Measurements from ENCODE around the gene EXOSC2. TPM values are rescaled to one million over a fixed set of nuclear protein-coding genes. Genes with fewer than 3 reads are reported as not detected.

EXOSC2 gene
- total RNA-seq, 6 experiments from 2014 or later: 27.8 to 36.7 (median 33.8) TPM

GRCh38 chr9:130711469-130711868 lies 17.9 kb downstream of the EXOSC2 start:
- Mint-ChIP-seq H3K4me1 (ENCODE audit: low read depth) (peaks cover 29% of the 10 kb centered on the region), H3K4me3 (no peak overlapping the region), H3K27me3 (ENCODE audit: insufficient read depth) (no peaks in the 10 kb centered on the region; the same call in 1 of the 2 replicates), H3K9me3 (no peaks in the 10 kb centered on the region), H3K36me3 (ENCODE audit: low read depth) (no peaks in the 10 kb centered on the region), H3K27ac (no peak overlapping the region)
- no peak for TF ChIP-seq CTCF (IDR thresholded peaks at IDR 0.05)
- DNase-seq: no peak

- Mint-ChIP-seq H3K36me3 (ENCODE audit: low read depth) (no peaks in the 10 kb centered on the region), H3K4me1 (ENCODE audit: low read depth) (peaks cover 32% of the 10 kb centered on the region), H3K27me3 (ENCODE audit: insufficient read depth) (no peaks in the 10 kb centered on the region; the same call in 1 of the 2 replicates), H3K9me3 (no peaks in the 10 kb centered on the region), H3K4me3 (peak overlapping the region; percentile 97), H3K27ac (peak overlapping the region; percentile 97)
- DNase-seq: peak; percentile 99
- TF ChIP-seq CTCF (IDR thresholded peaks at IDR 0.05): no peak
Measured at GRCh38 chr9:130712564-130713285, 19.1 kb downstream of the EXOSC2 start.

GRCh38 chr9:130713286-130713960 lies 19.8 kb downstream of the EXOSC2 start:
- no peaks in the 10 kb centered on the region for H3K9me3 Mint-ChIP-seq
- H3K36me3 Mint-ChIP-seq (ENCODE audit: low read depth): no peaks in the 10 kb centered on the region
- H3K27me3 Mint-ChIP-seq (ENCODE audit: insufficient read depth): no peaks in the 10 kb centered on the region; the same call in 1 of the 2 replicates
- H3K4me1 Mint-ChIP-seq (ENCODE audit: low read depth): peaks cover 32% of the 10 kb centered on the region
- H3K4me3 Mint-ChIP-seq: peak overlapping the region; percentile 97
- peak overlapping the region; percentile 97 for H3K27ac Mint-ChIP-seq
- no peak; the same call in 1 of the 2 replicates for TF ChIP-seq CTCF (IDR thresholded peaks at IDR 0.05)
- DNase-seq: peak; percentile 33

GRCh38 chr9:130714586-130715110 lies 21.1 kb downstream of the EXOSC2 start:
- Mint-ChIP-seq H3K36me3 (ENCODE audit: low read depth) (no peaks in the 10 kb centered on the region), H3K4me1 (ENCODE audit: low read depth) (peaks cover 32% of the 10 kb centered on the region), H3K9me3 (no peaks in the 10 kb centered on the region), H3K27ac (peak overlapping the region; percentile 53), H3K4me3 (peak overlapping the region; percentile 97), H3K27me3 (ENCODE audit: insufficient read depth) (no peaks in the 10 kb centered on the region; the same call in 1 of the 2 replicates)
- TF ChIP-seq CTCF (IDR thresholded peaks at IDR 0.05): no peak
- DNase-seq: no peak

GRCh38 chr9:130715270-130715669 lies 21.7 kb downstream of the EXOSC2 start:
- Mint-ChIP-seq H3K4me3 (peak overlapping the region; percentile 97), H3K4me1 (ENCODE audit: low read depth) (peaks cover 32% of the 10 kb centered on the region), H3K27me3 (ENCODE audit: insufficient read depth) (no peaks in the 10 kb centered on the region; the same call in 1 of the 2 replicates), H3K9me3 (no peaks in the 10 kb centered on the region), H3K27ac (peak overlapping the region; percentile 53), H3K36me3 (ENCODE audit: low read depth) (no peaks in the 10 kb centered on the region)
- TF ChIP-seq CTCF (IDR thresholded peaks at IDR 0.05): no peak
- DNase-seq: no peak
